GM18498 (cell line): ENCODE results near the gene HOXB2.
"Not testable (repeated sequence)": the region's sequence is repeated elsewhere in the genome, so short reads cannot be mapped to it uniquely, and the experiment has no call there.

Experiments used
- ATAC-seq: cut with Tn5 transposase; IDR thresholded peaks from one replicate; pipeline ENCODE4 v1.9.1; 2021; ENCODE audit warnings: mild to moderate bottlenecking, moderate library complexity; ENCODE audit not compliant: unreplicated experiment

Gene HOXB2

GRCh38 chr17:48542114-48542656, 2.7 kb downstream of the HOXB2 start:
- no peak for ATAC-seq

DNA sequence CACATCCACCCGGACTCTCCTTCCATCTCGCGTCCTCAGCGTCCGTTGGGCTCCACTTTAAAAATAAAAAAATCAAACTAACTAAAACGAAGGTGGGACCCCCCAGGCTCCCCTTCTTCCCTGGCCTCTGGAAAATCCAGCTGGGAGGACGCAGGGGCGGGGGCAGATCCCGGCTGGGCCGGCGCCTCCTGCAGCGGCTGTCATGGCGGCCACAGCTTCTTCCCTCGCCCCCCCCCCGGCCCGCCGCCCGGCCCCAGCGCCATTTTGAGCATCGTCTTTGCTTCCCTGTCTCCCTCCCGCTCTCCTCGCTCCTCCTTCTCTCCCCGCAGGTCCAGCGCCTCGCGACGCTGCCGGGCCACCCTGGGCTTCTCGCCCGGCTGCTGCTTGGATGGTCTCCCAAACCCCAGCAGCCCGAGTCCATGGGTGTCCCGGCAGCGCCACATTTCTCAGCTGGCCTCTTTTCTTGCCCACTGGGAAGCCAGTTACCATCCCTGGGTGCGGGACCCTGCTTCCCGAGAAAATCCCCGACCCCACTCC, 3.3 kb downstream of the HOXB2 start:
- ATAC-seq = no peak

GRCh38 chr17:48541036-48541576, 3.8 kb downstream of the HOXB2 start:
- ATAC-seq = no peak

DNA sequence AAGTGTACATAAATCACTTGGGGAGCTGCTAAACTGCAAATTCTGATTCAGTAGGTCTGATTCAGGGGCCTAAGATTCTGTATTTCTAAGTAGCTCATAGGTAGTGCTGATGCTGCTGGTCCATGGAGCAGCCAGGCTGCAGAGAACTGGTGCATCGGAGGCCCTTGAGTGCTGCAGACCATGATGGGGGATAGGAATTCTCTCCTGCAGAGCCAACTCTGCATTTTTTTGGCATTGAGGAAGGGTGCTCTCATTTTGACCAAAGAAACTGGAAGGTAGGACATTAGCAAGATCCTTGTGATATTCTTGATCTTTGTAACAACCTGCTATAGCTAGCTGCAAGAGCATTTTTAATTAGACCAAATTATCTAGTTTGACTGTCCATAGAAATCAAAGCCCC, 4.7 kb downstream of the HOXB2 start:
- no peak for ATAC-seq

DNA sequence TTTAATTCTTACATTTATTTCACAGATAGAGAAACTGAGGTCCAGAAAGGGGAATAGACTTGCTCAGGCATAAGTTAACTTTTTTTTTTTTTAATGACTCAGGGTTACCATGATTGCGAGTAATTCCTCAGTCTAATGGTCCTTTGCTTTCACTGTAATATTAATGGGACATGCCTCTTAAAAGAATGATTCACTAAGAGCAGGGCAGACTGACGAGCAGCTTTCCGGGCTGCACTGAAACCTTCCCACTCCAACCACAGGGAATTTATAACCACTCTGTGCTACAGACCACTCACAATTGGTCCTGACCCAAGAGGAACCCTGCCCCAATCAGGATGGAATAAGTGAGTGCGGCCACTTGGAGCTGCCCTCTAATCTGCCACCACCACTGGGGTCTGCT, 5.7 kb downstream of the HOXB2 start:
- ATAC-seq = no peak

- ATAC-seq = no peak
These were observed 7.6 kb downstream of the HOXB2 start for GRCh38 chr17:48537316-48537715.

- not testable (repeated sequence) for ATAC-seq
These were observed 8.9 kb downstream of the HOXB2 start for GRCh38 chr17:48535793-48536559.

- no peak for ATAC-seq
These were observed 12.6 kb downstream of the HOXB2 start for GRCh38 chr17:48532261-48532660.

DNA sequence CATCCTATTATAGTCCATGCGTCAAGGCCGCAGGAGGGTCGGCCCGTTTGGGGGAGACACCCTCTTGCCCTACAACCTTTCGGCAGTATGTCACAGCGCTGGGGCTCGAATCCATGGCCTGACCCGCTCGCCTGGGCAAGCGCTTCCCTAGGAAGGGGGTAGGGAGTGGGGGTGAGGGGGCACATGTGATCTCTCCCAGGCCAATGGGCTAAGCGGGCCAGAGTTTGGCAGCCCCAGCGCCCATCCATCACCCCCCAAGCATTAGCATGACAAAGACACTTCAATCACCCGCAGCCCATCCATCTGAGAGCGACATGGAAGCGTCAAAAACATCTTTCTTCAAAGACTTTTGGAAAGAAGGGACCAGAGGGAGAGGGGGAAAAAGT, 14.0 kb downstream of the HOXB2 start, which contains the start of gene HOXB1:
Gene HOXB1, minus strand, starts transcription at position 125 of the 386 bp plus-strand sequence. Its CDS starts 107 bp downstream, at position 18.
- ATAC-seq = no peak

GRCh38 chr17:48530208-48530886, 14.6 kb downstream of the HOXB2 start:
- no peak for ATAC-seq

- ATAC-seq = no peak
These were observed 15.3 kb downstream of the HOXB2 start for GRCh38 chr17:48529683-48530009.

DNA sequence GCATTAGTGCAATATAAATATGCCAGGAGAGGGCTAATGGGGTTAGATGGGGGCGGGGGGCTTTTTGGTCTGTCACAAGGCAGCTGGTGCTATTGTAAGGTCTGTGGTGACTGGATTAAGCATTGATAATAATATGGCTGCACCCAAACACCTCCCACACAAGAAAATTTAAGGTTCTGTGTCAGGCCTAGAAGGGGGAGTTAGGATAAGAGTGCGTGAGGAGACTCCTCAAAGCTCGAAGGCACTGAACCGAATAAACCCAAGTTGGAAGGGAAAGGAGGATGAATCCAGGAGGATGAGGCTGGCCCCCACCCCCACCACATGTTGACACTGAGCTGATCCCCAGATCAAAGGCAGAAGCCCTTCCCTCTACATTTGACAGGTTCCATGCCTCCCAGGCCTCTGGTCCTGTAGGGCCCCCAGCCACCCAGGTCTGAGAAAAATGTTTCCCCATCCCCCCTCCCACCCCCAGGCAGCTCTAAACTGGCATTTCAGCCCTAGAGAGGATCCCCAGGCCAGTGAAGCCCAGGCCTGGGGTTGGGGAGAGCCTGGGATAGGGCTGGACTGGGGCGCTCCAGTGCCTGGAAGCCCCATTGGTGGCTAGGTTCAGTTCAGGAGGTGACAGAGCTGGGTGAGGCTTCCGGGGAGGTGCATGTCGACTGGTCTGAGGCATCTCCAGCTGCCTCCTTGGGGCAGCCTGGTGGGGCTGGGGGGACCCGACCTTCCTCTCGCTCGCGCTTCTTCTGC, 15.8 kb downstream of the HOXB2 start:
- ATAC-seq = no peak

DNA sequence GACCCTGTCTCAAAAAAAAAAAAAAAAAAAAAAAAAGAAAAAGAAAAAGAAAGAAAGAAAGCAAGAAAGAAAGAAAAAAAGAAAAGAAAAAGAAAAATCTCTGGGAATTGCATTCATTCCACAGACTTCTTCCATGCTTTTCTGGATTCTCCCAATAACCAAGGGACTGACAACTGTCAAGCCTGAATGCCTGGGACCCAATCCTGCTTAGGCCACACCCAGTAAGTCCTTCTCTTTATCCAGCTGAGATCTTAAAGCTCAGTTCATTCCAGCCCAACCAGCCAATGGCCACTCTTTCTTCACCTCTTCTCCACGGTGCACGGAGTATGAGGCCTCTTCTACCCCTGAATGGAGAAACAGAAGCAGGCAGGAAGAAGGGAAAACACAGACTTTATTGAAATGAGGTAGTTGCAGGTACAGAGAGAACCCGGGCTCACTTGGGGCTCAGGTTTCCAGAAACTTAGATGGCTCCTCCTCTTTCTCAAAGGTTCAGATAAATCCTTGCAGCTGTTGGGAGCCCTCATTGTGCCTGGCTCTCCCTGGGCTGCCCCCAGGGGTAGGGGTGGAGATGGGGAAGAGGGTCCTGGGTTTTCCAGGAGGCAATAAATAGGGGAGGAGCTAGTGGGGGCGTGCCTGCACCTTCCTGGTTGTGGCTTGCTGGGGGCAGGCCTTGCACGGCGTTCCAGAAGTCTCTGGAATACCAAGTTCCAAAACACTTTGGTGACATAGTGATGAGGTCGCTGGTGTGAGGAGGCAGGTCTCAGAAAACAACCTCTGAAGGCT, 16.6 kb downstream of the HOXB2 start:
- no peak for ATAC-seq

DNA sequence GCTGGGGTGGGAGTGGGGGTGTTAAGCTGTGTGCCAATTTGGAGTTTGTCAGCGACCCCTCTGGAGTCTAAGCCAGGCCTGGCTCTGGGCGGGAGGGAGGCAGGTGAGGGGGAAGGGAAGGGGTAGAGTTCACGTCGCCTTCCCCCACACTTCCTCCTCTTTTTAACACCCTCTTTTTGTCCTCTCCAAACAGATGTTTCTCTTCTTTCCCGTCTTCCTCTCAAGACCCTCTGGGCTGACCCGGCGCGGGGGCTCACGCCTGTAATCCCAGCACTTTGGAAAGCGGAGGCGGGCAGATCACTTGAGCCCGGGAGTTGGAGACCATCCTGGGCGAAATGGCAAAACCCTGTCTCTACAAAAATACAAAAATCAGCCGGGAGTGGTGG, 17.4 kb downstream of the HOXB2 start:
- ATAC-seq = no peak

GRCh38 chr17:48526608-48527546, 18.0 kb downstream of the HOXB2 start:
- no peak for ATAC-seq

DNA sequence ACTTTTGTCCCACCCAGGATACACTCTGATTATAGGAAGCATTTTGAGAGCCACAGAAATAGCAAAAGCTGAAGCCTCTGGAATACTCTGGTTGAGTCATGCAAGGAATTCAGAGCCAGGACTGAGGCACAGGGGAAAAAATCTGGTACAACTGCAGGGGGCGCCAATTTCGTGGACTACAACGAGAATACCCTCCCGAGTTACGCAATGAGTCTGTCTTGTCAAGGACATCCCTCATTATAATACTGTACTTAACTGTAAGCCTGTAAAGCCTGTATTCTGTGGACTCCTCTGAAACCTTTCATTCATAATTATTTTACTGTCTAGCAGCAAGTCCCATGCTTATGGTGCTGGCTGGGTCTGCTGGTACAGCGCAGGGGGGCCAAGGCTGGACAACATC, 21.9 kb downstream of the HOXB2 start:
- ATAC-seq = no peak

DNA sequence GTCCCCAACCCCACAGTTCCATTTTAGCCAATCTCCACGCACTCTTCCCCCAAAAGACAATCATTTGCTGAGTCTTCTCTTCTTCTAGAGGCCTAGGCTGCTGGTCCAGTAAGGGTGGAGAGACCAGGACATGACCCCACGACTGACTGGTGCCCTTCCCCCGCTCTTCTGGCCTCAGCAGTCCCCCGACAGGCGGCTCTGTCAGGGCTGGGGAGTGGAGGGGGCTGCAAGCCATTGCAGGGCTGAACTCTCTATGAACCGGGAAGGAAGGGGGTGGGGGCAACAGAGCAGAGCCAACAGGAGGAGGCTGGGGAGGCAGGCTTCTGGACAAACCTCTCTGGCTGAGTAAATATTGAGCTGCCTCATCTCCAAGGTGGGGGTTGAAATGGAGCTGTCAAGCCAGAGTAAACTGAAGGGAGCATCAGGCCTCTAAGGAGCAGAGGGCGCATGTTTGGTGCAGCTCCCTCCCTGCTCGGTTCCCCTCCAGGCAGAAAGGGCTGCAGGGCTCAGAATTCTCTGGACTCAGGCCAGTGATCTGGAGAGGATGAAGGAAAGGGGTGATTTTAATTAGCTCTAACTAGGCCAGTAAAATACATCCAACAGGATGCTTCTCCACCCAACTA, 22.8 kb downstream of the HOXB2 start:
- ATAC-seq = no peak

DNA sequence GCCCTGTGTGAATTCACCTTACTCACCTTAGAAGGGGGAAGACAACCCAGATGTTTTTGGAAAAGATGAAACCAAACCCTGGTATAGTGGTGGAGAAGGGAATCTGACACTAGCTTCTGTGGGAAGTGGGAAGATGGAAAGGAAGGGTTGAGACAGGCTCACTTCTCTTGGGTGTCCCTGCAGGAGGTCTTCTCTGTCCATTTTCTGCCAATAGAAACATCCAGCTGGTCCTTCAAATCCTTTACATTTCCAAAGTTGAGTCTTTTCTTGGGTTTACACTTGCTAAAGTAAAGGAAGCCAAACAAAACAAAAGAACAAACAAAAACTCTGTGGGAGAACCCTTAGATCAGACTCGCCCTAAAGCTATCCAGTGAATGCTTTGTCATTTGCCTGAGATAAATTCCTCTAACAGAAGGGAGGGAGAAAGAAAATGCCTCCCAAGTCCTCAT, 24.3 kb downstream of the HOXB2 start:
- ATAC-seq = no peak

- ATAC-seq = no peak
These were observed 25.5 kb downstream of the HOXB2 start for GRCh38 chr17:48519427-48519826.
